GDM1 (cell line): ENCODE data around the gene RASGRP2.

Experiments used
- DNase-seq: peaks from one replicate; lab custom pipeline; 2025; lab: John Stamatoyannopoulos, UW

RASGRP2 gene

DNA sequence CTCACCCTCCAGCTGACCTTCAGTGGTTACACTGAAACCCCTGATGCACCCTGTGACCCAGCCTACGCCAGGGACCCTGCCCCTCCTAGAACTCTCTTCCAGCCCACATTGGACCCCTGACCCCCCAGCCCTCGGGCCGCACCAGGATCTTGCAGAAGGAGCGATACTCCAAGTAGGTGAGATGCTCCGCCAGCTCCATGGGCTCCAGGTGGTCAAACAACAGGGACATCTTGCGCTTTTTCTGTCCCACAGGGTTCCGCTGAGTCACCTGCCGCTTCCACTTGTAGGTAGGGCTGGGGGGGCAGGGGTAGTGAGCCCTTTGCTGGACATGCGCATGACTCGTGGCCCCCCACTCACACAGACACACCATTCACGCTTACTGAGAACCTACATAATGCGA lies 4.1 kb downstream of the RASGRP2 start:
- no peak for DNase-seq

DNA sequence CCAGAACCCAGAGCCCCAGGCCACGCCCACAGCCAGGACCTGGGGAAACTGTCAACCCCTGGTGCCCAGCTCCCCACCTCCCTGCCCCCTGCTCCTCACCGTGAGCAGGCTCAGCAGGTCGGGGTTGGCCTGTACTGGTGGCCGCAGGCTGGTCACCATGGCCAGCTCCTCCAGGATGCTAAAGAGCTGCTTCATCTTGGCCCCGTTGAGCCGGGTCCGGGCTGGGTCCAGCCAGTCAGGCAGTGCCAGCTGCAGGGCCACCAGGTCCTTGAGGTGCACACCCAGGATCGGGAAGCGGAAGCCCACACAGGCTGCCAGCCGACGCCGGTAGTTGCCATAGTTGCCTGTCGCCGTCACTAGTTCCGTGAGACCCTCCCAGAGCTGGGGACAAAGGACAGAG lies 7.3 kb downstream of the RASGRP2 start:
- no peak for DNase-seq

DNA sequence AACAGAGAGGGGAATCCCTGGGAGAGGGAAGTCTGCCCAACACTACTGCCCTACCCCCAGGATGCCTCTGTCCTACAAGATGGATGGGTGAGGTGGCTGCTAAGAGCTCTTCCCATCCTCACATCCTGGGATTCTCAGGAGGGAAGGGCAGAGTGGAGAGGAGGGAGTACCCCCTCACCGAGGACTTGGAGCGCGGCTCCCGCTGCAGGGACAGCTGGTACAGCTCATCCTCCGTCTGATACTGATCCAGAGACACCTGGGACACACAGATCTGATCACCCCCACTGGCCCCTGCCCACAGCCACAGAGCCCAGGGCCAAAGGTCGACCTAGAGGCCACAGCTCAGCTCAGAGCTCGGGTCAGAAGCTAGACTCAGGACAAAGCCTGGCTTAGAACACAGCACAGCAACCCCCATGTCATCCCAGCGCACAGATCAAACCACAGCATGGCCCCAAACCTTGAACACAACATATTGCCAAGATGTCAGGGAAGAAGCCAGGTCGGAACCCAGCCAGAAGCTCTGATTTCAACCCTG lies 8.2 kb downstream of the RASGRP2 start:
- DNase-seq: no peak

DNA sequence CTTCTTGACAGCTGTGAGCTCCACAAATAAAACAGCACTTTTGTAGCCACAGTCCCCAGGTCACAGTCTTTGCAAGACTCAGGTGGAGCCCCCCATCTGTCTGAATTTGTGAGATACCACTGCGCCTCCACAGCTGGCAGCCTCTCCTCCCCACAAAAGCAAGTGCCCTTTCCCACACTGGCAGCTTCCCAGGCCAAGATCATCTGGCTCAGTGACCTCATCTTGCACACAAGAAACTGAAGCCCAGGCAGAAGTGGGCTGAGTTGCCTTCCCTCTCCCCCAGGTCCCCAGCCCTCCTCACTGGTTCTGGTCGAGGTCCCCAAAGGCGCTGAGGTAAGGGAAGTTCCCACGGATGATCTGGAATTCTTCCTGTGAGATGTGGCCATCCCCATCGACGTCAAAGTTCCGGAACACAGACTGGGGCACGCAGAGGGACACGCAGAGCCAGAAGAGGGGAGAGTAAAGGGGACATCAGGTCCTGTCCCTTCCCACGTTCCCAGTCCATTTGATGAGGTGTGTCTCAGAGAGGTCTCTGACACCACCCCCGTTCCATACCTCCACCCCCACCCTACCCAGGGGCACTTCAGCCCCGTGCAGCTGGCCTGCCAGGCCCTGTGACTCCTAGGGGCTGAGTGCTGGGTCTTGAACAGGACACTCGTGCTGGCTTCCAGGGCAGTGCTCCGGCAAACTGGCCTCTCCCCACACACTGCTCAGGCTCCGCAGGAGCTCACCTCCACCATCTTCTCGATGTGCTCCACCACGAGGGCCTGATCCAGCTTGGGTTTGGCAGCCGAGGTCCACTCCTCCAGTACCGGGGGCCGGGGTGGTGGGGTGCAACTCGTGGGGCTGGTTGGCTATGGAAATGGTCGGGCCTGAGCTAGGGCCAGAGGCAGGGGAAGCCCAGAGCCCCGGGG lies 8.9 kb downstream of the RASGRP2 start:
- no peak for DNase-seq

- no peak for DNase-seq
Measured at GRCh38 chr11:64731601-64732000, 12.3 kb downstream of the RASGRP2 start.

DNA sequence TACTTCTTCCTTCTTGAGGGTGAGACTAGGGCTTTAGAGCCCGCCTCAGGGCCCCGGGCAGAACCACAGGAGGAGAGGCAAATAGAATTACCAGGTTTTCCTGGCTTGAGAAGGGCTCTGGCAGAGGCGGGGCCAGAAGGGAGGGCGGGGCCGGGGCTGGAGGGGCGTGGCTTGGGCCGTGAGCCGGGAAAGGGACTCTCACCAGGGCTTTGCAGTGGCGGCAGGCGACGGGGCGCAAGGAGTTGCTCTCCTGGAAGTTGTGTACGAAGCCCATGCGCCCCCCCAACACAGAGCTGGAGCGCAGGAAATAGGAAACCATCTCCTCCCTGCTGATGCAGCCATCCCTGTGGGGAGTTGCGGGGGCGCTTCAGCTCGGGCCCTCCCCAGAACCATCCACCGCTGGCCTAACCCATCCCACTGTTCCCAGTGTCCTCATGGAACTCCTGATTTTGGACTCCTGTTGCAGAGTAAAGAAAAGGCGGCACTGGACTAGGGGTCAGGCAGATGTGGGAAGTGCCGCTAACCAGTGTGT lies 14.0 kb downstream of the RASGRP2 start:
- DNase-seq: peak; percentile 6

DNA sequence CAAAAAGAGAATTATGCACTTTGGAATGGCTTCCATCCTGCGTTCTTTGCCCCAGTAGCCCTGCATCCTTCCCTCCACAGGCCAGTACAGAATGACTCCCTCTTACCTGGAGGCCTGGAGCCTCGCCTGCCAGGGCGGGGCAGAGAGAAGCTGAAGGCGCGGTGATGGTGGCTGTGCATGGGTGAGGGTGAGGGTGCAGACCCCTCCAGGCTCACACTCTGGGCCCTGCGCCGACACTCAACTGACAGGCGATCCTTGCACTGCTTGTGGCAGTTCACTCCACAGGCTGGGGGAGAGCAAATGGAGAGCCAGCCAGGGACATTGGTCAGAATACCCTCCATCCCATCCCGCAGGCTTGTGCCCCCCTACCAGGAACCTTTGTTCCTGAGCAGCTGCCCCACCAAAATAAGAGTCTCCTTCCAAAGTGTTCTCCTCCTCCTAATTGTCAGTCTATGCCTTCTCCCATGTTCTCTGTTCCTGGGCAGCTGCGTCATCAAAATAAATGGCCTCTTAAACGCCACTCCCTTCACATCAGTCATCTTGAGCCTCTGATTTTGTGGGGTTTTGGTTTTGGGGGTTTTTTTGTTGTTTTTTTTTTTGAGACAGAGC lies 15.1 kb downstream of the RASGRP2 start:
- no peak for DNase-seq

- no peak for DNase-seq
Measured at GRCh38 chr11:64726867-64727530, 16.9 kb downstream of the RASGRP2 start.

- no peak for DNase-seq
Measured at GRCh38 chr11:64726211-64726641, 17.7 kb downstream of the RASGRP2 start.

DNA sequence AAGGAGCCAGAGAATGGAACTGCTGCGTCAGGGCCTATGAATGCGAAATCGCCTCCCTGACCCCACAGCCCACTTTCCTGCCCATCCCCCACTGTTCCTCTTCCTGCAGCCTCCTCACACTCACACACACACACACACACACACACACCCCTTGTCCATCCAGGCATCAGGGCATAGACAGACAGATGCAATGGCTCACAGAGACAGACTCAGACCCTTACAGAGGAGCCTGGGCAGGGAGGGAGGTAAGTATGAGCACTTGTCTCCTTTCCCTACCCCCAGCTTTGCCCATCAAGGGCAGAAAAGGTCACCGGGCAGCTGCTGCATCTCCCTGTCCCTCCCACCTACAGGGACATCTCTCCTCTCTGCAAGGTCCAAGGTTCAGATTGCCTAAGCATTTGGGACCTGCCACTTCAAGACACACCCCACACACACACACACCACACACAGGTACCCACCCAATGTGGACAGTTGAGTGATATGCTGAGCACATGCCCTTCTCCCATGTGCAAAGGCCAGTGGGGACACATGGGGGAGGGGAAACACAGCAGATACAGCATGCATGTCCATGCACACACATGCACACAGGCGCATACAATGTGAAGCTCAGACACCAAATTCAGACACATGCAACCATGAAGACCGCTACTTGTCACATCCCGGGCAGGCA lies 18.9 kb downstream of the RASGRP2 start:
- no peak for DNase-seq

- DNase-seq: no peak
Measured at GRCh38 chr11:64723907-64724862, 19.8 kb downstream of the RASGRP2 start.

- peak; percentile 70 for DNase-seq
Measured at GRCh38 chr11:64723117-64723906, 20.6 kb downstream of the RASGRP2 start, which contains the start of gene NRXN2. NRXN2 (minus strand) TSS chr11:64723197; CDS start chr11:64713699, 9,498 bp downstream.

- no peak for DNase-seq
Measured at GRCh38 chr11:64722141-64723065, 21.5 kb downstream of the RASGRP2 start.

- DNase-seq: no peak
Measured at GRCh38 chr11:64721359-64721699, 22.6 kb downstream of the RASGRP2 start.

- no peak for DNase-seq
Measured at GRCh38 chr11:64720640-64721358, 23.1 kb downstream of the RASGRP2 start.

DNA sequence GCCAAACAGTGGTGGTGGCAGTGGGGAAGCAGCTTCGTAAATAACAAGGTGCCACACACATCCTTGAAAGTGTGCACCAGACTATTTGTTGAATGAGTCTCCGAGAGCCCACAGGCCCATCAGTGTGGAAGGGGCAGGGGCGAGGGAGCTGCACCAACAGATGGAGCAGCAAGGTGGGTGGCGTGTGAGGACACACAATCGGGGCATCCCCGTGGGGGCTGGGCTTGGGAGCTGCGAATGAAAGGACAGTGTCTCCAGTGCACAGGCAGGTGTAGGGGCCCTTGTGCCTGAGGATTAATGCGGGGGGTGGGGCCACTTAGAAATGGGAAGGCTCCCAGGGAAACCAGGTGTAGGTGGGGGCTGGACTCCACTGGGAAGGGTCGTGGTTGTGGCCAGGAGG lies 23.8 kb downstream of the RASGRP2 start:
- no peak for DNase-seq

DNA sequence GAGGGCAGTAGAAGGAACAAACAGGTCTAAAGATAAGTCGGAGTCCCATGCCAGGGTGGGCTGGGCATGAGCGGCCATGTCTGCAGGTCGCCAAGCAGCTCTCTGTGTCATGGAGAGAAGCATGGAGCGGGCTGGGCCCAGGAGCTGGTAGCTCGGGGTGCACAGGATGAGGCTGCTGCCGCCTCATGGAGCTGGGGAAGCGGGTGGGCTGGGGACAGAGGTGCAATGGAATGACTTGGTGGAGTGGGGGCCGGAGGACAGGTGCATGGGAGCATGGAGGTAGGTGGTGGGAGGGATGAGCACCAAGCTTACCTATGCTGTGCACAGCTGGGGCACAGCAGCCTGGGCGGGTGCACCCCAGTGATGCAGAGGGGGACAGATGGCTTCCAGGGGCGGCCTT lies 24.5 kb downstream of the RASGRP2 start:
- DNase-seq: no peak

GRCh38 chr11:64718780-64719124 lies 25.2 kb downstream of the RASGRP2 start:
- no peak for DNase-seq
